Measurements from ENCODE around the gene GJB6. TPM values are rescaled to one million over a fixed set of nuclear protein-coding genes. Genes with fewer than 3 reads are reported as not detected.

GJB6 gene
- total and polyA plus RNA-seq, 2 donors (not counting 1 experiment from before 2014, with no cell fraction given) = not detected

DNA sequence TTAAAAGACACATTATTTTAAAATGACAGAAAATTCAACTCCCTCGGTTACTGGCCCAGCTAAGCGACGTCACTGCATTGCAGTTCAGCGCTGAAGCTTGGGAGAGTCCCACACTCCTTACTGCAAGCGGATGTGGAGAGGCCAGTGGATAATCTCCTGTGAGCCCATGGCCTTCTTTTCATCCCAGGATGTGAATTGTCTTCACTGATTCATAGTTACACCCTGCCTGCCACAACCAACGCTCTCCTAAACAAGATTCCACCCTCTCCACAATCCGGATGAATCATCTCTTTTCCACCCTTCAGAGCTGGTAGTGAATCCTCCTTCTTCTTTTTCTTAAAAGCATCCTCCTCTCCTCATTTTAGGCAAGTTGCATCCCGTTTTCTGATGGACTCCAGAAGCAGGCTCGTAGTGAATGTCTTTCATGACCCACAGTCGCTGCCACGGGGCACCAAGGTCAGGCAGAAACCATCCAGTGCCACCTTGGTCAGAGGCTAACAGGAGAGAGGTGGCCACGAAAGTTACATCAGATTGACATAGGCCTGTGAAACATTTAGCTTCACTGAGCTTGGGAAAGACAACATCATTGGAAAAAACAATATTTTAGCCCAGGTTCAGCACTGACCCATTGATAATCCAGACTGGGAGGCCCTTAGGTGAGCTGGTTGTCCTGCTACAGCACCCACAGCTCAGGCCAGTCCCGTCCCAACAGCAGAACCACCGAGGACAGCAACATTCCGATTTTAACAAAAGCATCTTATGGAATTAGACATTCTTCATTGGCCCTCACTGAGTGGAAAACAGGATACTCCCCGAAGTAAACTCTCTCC is 41.4 kb downstream of the GJB6 start:
- Histone ChIP-seq H3K27ac (ENCODE audit: low read length in 2 of 2) (no peak overlapping the region), H3K27me3 (replicated peaks in 1 of 4; ENCODE audit: control extremely low read depth in 1 of 4, control insufficient read depth in 3 of 4, insufficient read depth in 4 of 4, low read length in 3 of 4) (peaks cover 2 to 40% (median 30%) of the 10 kb centered on the region in 4 experiments), H4K20me1 (ENCODE audit: control insufficient read depth, insufficient read depth, low read length, poor library complexity, severe bottlenecking) (no peaks in the 10 kb centered on the region), H3K4me1 (ENCODE audit: control insufficient read depth in 2 of 2, insufficient read depth in 2 of 2, low read length in 2 of 2) (peaks cover 27 to 34% of the 10 kb centered on the region in 2 donors), H3K9ac (ENCODE audit: low read length) (no peak overlapping the region), H2AFZ (ENCODE audit: insufficient read depth, low read depth, low read length, poor library complexity, severe bottlenecking) (no peak overlapping the region), H3K4me3 (ENCODE audit: control extremely low read depth in 1 of 5, extremely low read depth in 1 of 5, insufficient read depth in 1 of 5, low read depth in 2 of 5, low read length in 4 of 5) (no peak overlapping the region), H3K4me2 (replicated peaks; ENCODE audit: low read depth, low read length, poor library complexity, severe bottlenecking) (no peak overlapping the region), H3K9me3 (ENCODE audit: control extremely low read depth in 1 of 3, control insufficient read depth in 2 of 3, insufficient read depth in 1 of 3, low read length in 2 of 3) (peaks cover 0 to 3% (median 0%) of the 10 kb centered on the region in 3 donors), H3K36me3 (replicated peaks in 1 of 2; ENCODE audit: control extremely low read depth in 1 of 2, control insufficient read depth in 1 of 2, extremely low read depth in 1 of 2, insufficient read depth in 2 of 2, low read length in 1 of 2) (no peaks in the 10 kb centered on the region), H3K79me2 (ENCODE audit: control insufficient read depth, insufficient read depth, low read length) (no peaks in the 10 kb centered on the region)
- Mint-ChIP-seq H3K27me3 (peaks cover 51% of the 10 kb centered on the region), H3K27ac (no peak overlapping the region), H3K9me3 (ENCODE audit: insufficient read depth) (no peaks in the 10 kb centered on the region), H3K4me3 (peak overlapping the region; percentile 14), H3K4me1 (peaks cover 23% of the 10 kb centered on the region)
- TF ChIP-seq EZH2 (IDR thresholded peaks at IDR 0.05; ENCODE audit: borderline replicate concordance, insufficient read depth, low read depth, low read length, poor library complexity, severe bottlenecking) (no peak), CTCF (IDR thresholded peaks at IDR 0.05) (no peak)
- WGBS (ENCODE audit: insufficient coverage) = 89% methylated on average over 14 of the region's 16 CpGs
- CTCF ChIA-PET = no interaction called here
- ATAC-seq (ENCODE audit: low read depth) = no peak
- intact Hi-C loops (cut with micrococcal nuclease) = loop anchor here (10.0 kb wide), 1 partner anchor 1414 kb away; the partner anchor contains the start of gene MICU2
- POLR2A ChIA-PET = no interaction called here
- no peak for DNase-seq

DNA sequence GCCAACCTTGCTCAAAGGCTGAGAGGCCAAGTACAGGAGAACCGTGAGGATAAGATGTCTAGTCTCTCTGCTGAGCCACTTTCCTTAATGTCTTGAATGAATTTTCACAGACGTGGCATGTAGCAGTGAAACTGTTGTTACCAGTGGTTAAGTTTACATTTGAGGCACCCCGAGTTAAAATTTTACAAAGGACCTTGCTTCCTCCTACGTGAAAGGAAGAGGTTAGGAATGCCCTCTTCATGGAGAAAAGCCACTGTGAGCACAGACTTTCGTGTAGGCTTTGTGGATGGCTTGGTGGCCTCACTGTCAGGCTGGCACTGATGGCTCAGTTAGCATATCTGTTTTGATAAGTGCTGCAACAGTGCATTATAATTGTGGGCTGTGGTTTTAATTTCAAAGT is 42.0 kb downstream of the GJB6 start:
- Mint-ChIP-seq H3K4me1 (peaks cover 23% of the 10 kb centered on the region), H3K27me3 (peaks cover 48% of the 10 kb centered on the region), H3K27ac (no peak overlapping the region), H3K9me3 (ENCODE audit: insufficient read depth) (no peaks in the 10 kb centered on the region), H3K4me3 (no peak overlapping the region)
- H4K20me1 ChIP-seq (ENCODE audit: control insufficient read depth, insufficient read depth, low read length, poor library complexity, severe bottlenecking) = no peaks in the 10 kb centered on the region
- H3K27me3 ChIP-seq (replicated peaks in 1 of 4; ENCODE audit: control extremely low read depth in 1 of 4, control insufficient read depth in 3 of 4, insufficient read depth in 4 of 4, low read length in 3 of 4) = peaks cover 2 to 35% (median 23%) of the 10 kb centered on the region in 4 experiments
- H3K4me2 ChIP-seq (replicated peaks; ENCODE audit: low read depth, low read length, poor library complexity, severe bottlenecking) = no peak overlapping the region
- ChIA-PET CTCF (no interaction called here), POLR2A (no interaction called here)
- no peak overlapping the region for H2AFZ ChIP-seq (ENCODE audit: insufficient read depth, low read depth, low read length, poor library complexity, severe bottlenecking)
- intact Hi-C loops (cut with micrococcal nuclease) = loop anchor here (10.0 kb wide), 1 partner anchor 1415 kb away; the partner anchor contains the start of gene MICU2
- peaks cover 27 to 33% of the 10 kb centered on the region in 2 donors for H3K4me1 ChIP-seq (ENCODE audit: control insufficient read depth in 2 of 2, insufficient read depth in 2 of 2, low read length in 2 of 2)
- no peaks in the 10 kb centered on the region for H3K79me2 ChIP-seq (ENCODE audit: control insufficient read depth, insufficient read depth, low read length)
- H3K4me3 ChIP-seq (ENCODE audit: control extremely low read depth in 1 of 5, extremely low read depth in 1 of 5, insufficient read depth in 1 of 5, low read depth in 2 of 5, low read length in 4 of 5) = no peak overlapping the region
- DNase-seq (no peak), ATAC-seq (ENCODE audit: low read depth) (no peak)
- H3K36me3 ChIP-seq (replicated peaks in 1 of 2; ENCODE audit: control extremely low read depth in 1 of 2, control insufficient read depth in 1 of 2, extremely low read depth in 1 of 2, insufficient read depth in 2 of 2, low read length in 1 of 2) = no peaks in the 10 kb centered on the region
- H3K9me3 ChIP-seq (ENCODE audit: control extremely low read depth in 1 of 3, control insufficient read depth in 2 of 3, insufficient read depth in 1 of 3, low read length in 2 of 3) = peaks cover 0 to 3% (median 0%) of the 10 kb centered on the region in 3 donors
- H3K9ac ChIP-seq (ENCODE audit: low read length) = no peak overlapping the region
- no peak for TF ChIP-seq EZH2 (IDR thresholded peaks at IDR 0.05; ENCODE audit: borderline replicate concordance, insufficient read depth, low read depth, low read length, poor library complexity, severe bottlenecking)
- no peak for TF ChIP-seq CTCF (IDR thresholded peaks at IDR 0.05)
- no peak overlapping the region for H3K27ac ChIP-seq (ENCODE audit: low read length in 2 of 2)
- 88% methylated on average over 5 of the region's 5 CpGs for WGBS (ENCODE audit: insufficient coverage)
